Muscle of arm (tissue), 14 donors: Measurements from ENCODE around the gene MRPS14. TPM values are rescaled to one million over a fixed set of nuclear protein-coding genes. Genes with fewer than 3 reads are reported as not detected.
"Not testable (repeated sequence)": the region's sequence is repeated elsewhere in the genome, so short reads cannot be mapped to it uniquely, and the experiment has no call there.

Experiments used
- DNase-seq: peaks from one replicate; pipeline ENCODE4 v3.0.0-alpha.2; 2013
- long read RNA-seq, 11 donors: transcript quantifications; one replicate each; lab custom pipeline, GENCODE V29; 2026
- polyA plus RNA-seq, 12 donors: library from polyadenylated mRNA; unstranded; fragments of 120-200 nt; gene quantifications; one replicate each; pipeline ENCODE4 v1.2.1, GENCODE V29; 2013; ENCODE audit not compliant: insufficient read length in 12 of 12

MRPS14 gene
- 10 to 100 TPM in 11 of 12 donors, not detected in 1; 11.9 to 31.7 (median 27.5) TPM for polyA plus RNA-seq
- long read RNA-seq, donor 1, transcript MRPS14-202 (3 exons, 2,115 nt) = major isoform, 60 of 61 reads
- long read RNA-seq, donor 1, partial matches to known transcripts = 0 of 61 reads
- long read RNA-seq, donor 1, other reads (novel, unspliced or antisense) = 0 of 61 reads
- long read RNA-seq, donor 2, transcript MRPS14-202 (3 exons, 2,115 nt) = major isoform, 47 of 56 reads
- long read RNA-seq, donor 2, partial matches to known transcripts = 6 of 56 reads
- long read RNA-seq, donor 2, other reads (novel, unspliced or antisense) = 0 of 56 reads
- long read RNA-seq, donor 3, transcript MRPS14-202 (3 exons, 2,115 nt) = major isoform, 18 of 29 reads
- long read RNA-seq, donor 3, partial matches to known transcripts = 10 of 29 reads
- long read RNA-seq, donor 3, other reads (novel, unspliced or antisense) = 0 of 29 reads
- long read RNA-seq, donor 4, transcript MRPS14-202 (3 exons, 2,115 nt) = major isoform, 20 of 22 reads
- long read RNA-seq, donor 4, partial matches to known transcripts = 0 of 22 reads
- long read RNA-seq, donor 4, other reads (novel, unspliced or antisense) = 0 of 22 reads
- long read RNA-seq, donor 5, transcript MRPS14-202 (3 exons, 2,115 nt) = major isoform, 57 of 68 reads
- long read RNA-seq, donor 5, partial matches to known transcripts = 8 of 68 reads
- long read RNA-seq, donor 5, other reads (novel, unspliced or antisense) = 0 of 68 reads
- long read RNA-seq, donor 6, transcript MRPS14-202 (3 exons, 2,115 nt) = major isoform, 28 of 31 reads
- long read RNA-seq, donor 6, partial matches to known transcripts = 0 of 31 reads
- long read RNA-seq, donor 6, other reads (novel, unspliced or antisense) = 0 of 31 reads
- long read RNA-seq, donor 7, transcript MRPS14-202 (3 exons, 2,115 nt) = major isoform, 18 of 26 reads
- long read RNA-seq, donor 7, partial matches to known transcripts = 6 of 26 reads
- long read RNA-seq, donor 7, other reads (novel, unspliced or antisense) = 0 of 26 reads
- long read RNA-seq, donor 8, transcript MRPS14-202 (3 exons, 2,115 nt) = major isoform, 49 of 59 reads
- long read RNA-seq, donor 8, partial matches to known transcripts = 7 of 59 reads
- long read RNA-seq, donor 8, other reads (novel, unspliced or antisense) = 0 of 59 reads
- long read RNA-seq, donor 9, transcript MRPS14-202 (3 exons, 2,115 nt) = major isoform, 40 of 41 reads
- long read RNA-seq, donor 9, partial matches to known transcripts = 0 of 41 reads
- long read RNA-seq, donor 9, other reads (novel, unspliced or antisense) = 0 of 41 reads
- long read RNA-seq, donor 10, transcript MRPS14-202 (3 exons, 2,115 nt) = major isoform, 38 of 42 reads
- long read RNA-seq, donor 10, partial matches to known transcripts = 0 of 42 reads
- long read RNA-seq, donor 10, other reads (novel, unspliced or antisense) = 0 of 42 reads
- long read RNA-seq, donor 11, transcript MRPS14-202 (3 exons, 2,115 nt) = major isoform, 48 of 48 reads
- long read RNA-seq, donor 11, partial matches to known transcripts = 0 of 48 reads
- long read RNA-seq, donor 11, other reads (novel, unspliced or antisense) = 0 of 48 reads

DNA sequence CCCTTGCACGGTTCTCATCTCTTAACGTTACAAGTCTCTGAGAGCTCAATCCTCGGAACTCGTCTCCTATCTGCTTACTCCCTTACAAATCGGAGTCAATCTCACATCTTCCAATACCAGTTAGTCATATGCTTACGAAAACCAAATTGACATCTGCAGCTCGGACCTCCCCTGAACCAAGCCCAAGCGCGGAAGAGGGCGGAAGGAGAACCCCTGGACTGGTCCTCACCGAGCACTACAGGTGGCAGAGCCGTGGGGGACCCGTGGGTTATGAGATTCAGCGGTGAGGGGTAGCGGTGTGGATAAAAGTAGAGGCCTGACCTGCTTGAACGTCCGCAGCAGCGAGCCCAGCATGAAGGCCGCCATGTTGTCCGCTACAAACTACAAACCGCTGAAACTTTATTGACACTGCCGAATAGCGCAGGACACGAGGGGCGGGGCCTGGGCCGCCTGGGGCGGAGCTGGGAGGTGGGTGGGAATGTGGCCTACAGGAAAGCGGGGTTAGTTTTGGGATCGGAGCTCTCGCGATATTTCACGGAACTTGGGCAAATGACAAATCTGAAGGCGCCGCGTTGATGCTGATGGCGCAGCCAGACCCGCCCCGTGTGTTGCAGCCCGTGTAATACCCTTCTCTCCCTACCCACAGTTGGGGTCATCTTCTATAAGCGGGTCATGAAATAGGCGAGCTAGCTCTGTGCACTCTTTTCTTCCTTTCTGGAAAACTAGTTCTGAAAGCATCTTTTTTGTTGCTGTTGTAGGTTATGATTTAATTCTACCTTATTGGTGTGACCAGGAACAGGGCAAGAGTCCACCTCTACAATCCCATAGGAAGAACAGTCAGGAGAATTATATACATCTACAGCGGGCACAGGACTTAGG is at the start of gene MRPS14:
Gene MRPS14 (minus strand): TSS at position 383 of the 879 bp plus-strand sequence. CDS start 17 bp downstream, at position 366.
- peak; percentile 99 for DNase-seq

- DNase-seq = peak; percentile 92
Measured at GRCh38 chr1:175072099-175072951, 49.1 kb upstream of the MRPS14 start.

- peak; percentile 31 for DNase-seq
Measured at GRCh38 chr1:175071276-175071943, 48.2 kb upstream of the MRPS14 start.

GRCh38 chr1:175070818-175071217 is 47.6 kb upstream of the MRPS14 start:
- no peak for DNase-seq

DNA sequence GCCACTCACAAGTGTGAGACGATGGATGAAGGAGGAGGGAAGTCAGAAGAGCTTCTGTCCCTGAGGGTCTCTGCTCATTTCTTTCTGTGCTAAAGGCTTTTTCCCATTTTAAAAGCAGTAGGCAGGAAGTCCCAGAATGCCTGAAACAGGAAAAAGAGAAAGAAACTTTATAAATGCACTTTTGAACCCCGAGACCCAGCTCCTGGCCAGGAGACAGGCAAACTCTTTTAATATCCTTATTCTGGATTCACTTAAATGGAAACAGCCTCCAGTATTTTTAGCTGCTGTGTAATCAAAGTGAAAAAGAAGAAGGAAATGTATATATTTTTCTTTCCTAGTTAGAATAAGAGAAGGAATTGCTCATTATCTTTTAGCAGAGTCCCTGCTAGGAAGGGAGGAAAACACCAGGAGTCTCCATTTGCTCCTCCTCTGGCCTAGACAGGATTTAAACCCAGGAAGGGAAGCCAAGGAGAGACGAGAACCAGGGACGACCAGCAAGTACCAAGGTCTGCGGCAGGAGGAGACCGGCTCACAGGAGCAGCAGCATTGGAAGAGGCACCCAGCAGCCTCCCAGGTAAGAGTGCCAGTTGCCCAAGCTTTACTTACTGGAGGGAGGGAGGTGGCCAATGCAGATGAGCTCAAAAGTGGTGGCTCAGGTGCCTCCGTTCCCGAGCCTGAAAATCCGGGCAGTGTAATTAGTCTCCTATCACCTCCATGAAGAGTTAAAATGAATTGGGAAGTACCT is 44.3 kb upstream of the MRPS14 start, which contains the start of gene TNN:
Gene TNN (plus strand): TSS at position 472 of the 745 bp plus-strand sequence. CDS start 9,586 bp downstream, outside the sequence.
- DNase-seq = peak; percentile 21

- DNase-seq = peak; percentile 25
Measured at GRCh38 chr1:175062858-175063257, 39.6 kb upstream of the MRPS14 start.

- no peak for DNase-seq
Measured at GRCh38 chr1:175062339-175062738, 39.1 kb upstream of the MRPS14 start.

DNA sequence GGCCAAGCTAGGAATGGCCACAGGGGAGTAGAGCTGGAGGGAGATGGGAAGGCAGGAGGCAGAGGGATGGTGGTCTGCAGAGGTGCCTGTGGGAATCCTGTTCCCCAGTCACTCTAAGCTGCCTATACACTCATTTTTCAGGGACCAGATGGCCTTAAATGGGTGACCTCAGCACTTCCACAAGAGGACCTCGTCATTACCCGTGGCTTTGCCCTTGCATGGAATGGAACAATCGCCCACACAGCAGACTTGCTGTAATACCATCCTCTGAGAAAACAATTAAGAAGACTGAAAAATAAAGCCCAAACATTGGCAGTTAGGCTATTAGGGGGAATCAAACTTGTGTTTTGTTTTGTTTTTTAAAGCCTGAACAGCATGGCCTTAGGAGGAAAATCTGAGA is 31.5 kb upstream of the MRPS14 start:
- no peak for DNase-seq

- DNase-seq = no peak
Measured at GRCh38 chr1:175050992-175051391, 27.8 kb upstream of the MRPS14 start.

- DNase-seq = no peak
Measured at GRCh38 chr1:175045519-175045918, 22.3 kb upstream of the MRPS14 start.

GRCh38 chr1:175045097-175045496 is 21.9 kb upstream of the MRPS14 start:
- no peak for DNase-seq

GRCh38 chr1:175044591-175044990 is 21.4 kb upstream of the MRPS14 start:
- DNase-seq = not testable (repeated sequence)

DNA sequence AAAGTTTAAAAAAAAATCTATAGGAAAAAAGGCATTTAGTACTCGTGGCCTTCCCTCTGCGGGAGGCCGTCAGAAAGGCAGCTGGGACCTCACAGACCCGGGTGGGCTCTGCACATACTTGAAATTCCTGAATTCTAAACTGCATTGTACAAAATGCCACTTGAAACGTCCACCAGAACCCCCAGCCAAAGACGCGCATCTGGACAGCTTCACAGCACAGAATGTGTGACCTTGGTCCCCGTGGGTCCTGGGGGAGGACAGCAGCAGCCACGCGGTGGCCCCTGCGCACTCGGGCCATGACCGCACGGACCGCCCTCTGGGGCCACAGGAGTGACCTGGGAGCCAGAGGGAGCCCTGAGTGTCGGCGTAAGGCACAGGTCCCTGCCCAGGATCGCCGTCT is 20.6 kb upstream of the MRPS14 start:
- DNase-seq = no peak

DNA sequence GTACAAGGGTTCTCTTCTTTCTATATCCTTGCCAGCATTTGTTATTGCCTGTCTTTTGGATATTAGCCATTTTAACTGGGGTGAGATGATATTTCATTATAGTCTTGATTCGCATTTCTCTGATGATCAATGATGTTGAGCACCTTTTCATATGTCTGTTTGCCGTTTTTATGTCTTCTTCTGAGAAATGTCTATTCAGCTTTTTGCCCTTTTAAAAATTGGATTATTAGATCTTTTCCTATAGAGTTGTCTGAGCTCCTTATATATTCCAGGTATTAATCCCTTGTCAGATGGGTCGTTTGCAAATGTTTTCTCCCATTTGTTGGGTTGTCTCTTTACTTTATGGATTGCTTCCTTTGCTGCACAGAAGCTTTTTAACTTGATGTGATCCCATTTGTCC is 19.4 kb upstream of the MRPS14 start:
- no peak for DNase-seq

GRCh38 chr1:175040324-175040879 is 17.2 kb upstream of the MRPS14 start:
- no peak for DNase-seq

DNA sequence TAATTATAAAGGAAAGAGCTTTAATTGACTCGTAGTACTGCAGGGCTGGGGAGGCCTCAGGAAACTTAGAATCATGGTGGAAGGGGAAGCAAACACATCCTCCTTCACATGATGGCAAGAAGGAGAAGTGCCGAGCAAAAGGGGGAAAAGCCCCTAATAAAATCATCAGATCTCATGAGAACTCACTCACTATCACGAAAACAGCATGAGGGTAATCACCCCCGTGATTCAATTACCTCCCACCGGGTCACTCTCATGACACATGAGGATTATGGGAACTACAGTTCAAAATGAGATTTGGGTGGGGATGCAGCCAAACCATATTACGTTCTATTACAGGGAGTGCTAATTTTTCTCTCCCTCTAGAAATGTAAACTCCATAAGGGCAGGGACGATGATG is 14.2 kb upstream of the MRPS14 start:
- no peak for DNase-seq

GRCh38 chr1:175036476-175036875 is 13.3 kb upstream of the MRPS14 start:
- DNase-seq = no peak
